ENCODE measurements around the gene OLFML3. TPM values are rescaled to one million over a fixed set of nuclear protein-coding genes. Genes with fewer than 3 reads are reported as not detected.

Gene OLFML3
- total and polyA plus RNA-seq, 5 donors from 2014 or later: 0.64 TPM; not detected in 4

GRCh38 chr1:113935176-113935575 is 44.1 kb upstream of the OLFML3 start:
- H3K4me3 ChIP-seq (ENCODE audit: low read depth, low read length): peak overlapping the region; percentile 12
- H3K4me1 ChIP-seq (ENCODE audit: control insufficient read depth, insufficient read depth, low read length, poor library complexity, severe bottlenecking): peaks cover 86% of the 10 kb centered on the region
- no peaks in the 10 kb centered on the region for H3K9me3 ChIP-seq (ENCODE audit: control insufficient read depth in 2 of 2, low read length in 2 of 2)
- ATAC-seq (ENCODE audit: low read depth in 2 of 2) (no peak), DNase-seq (no peak)
- Mint-ChIP-seq H3K27ac (peak overlapping the region in 1 of 3 donors; percentile 30), H3K36me3 (peaks cover 17% of the 10 kb centered on the region), H3K4me3 (peak overlapping the region in 3 of 4 donors; percentile 20 to 59 (median 30)), H3K4me1 (peaks cover 59 to 95% (median 73%) of the 10 kb centered on the region in 4 donors), H3K9me3 (peaks cover 0 to 2% (median 0%) of the 10 kb centered on the region in 7 donors), H3K27me3 (no peaks in the 10 kb centered on the region)
- H3K36me3 ChIP-seq (ENCODE audit: control insufficient read depth, insufficient read depth, low read length): no peaks in the 10 kb centered on the region
- no peak overlapping the region for H3K27ac ChIP-seq (ENCODE audit: insufficient read depth, low read length, poor library complexity, severe bottlenecking)
- no peaks in the 10 kb centered on the region for H3K27me3 ChIP-seq (ENCODE audit: control insufficient read depth, insufficient read depth, low read length)

GRCh38 chr1:113935970-113936369 is 43.3 kb upstream of the OLFML3 start:
- DNase-seq: no peak
- H3K4me1 ChIP-seq (ENCODE audit: control insufficient read depth, insufficient read depth, low read length, poor library complexity, severe bottlenecking): peaks cover 87% of the 10 kb centered on the region
- Mint-ChIP-seq H3K4me1 (peaks cover 63 to 95% (median 74%) of the 10 kb centered on the region in 4 donors), H3K4me3 (peak overlapping the region in 3 of 4 donors; percentile 30 to 59 (median 41)), H3K27ac (peak overlapping the region in 2 of 3 donors; percentile 30 to 77), H3K9me3 (peaks cover 0 to 2% (median 0%) of the 10 kb centered on the region in 7 donors), H3K27me3 (no peaks in the 10 kb centered on the region), H3K36me3 (peaks cover 25% of the 10 kb centered on the region)
- peak overlapping the region; percentile 12 for H3K4me3 ChIP-seq (ENCODE audit: low read depth, low read length)
- H3K27me3 ChIP-seq (ENCODE audit: control insufficient read depth, insufficient read depth, low read length): no peaks in the 10 kb centered on the region
- no peak for ATAC-seq (ENCODE audit: low read depth in 2 of 2)
- peaks cover 7% of the 10 kb centered on the region for H3K36me3 ChIP-seq (ENCODE audit: control insufficient read depth, insufficient read depth, low read length)
- H3K27ac ChIP-seq (ENCODE audit: insufficient read depth, low read length, poor library complexity, severe bottlenecking): no peak overlapping the region
- no peaks in the 10 kb centered on the region for H3K9me3 ChIP-seq (ENCODE audit: control insufficient read depth in 2 of 2, low read length in 2 of 2)

DNA sequence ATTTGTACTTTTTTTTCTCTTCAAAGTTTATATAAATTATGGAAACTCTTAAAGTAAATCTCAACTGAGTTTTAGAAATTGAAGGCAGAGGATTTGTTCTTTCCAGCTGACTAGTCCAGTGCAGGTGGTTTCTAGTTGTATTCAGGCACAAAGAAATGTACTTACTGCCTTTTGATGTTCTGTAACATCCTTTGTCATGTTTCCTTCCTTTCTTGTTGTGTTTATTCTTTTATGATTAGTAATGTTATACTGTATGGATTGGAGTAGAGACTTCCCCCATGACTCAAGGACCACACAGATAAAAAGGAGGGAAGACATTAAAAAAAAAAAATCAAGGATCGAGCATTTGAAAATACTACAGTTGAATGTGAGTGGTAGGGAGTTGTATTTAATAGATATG is 42.1 kb upstream of the OLFML3 start:
- ATAC-seq (ENCODE audit: low read depth in 2 of 2) (peak in 1 of 2 donors; percentile 33), DNase-seq (no peak)
- peaks cover 30% of the 10 kb centered on the region for H3K36me3 Mint-ChIP-seq
- H3K4me3 ChIP-seq (ENCODE audit: low read depth, low read length): peak overlapping the region; percentile 23
- H3K4me1 Mint-ChIP-seq: peaks cover 52 to 91% (median 71%) of the 10 kb centered on the region in 4 donors
- peak overlapping the region; percentile 47 to 89 (median 65) for H3K27ac Mint-ChIP-seq
- H3K27me3 ChIP-seq (ENCODE audit: control insufficient read depth, insufficient read depth, low read length): no peaks in the 10 kb centered on the region
- H3K36me3 ChIP-seq (ENCODE audit: control insufficient read depth, insufficient read depth, low read length): peaks cover 13% of the 10 kb centered on the region
- H3K9me3 Mint-ChIP-seq: peaks cover 0 to 2% (median 0%) of the 10 kb centered on the region in 7 donors
- H3K4me3 Mint-ChIP-seq: peak overlapping the region; percentile 56 to 83 (median 66)
- peaks cover 80% of the 10 kb centered on the region for H3K4me1 ChIP-seq (ENCODE audit: control insufficient read depth, insufficient read depth, low read length, poor library complexity, severe bottlenecking)
- no peaks in the 10 kb centered on the region for H3K9me3 ChIP-seq (ENCODE audit: control insufficient read depth in 2 of 2, low read length in 2 of 2)
- no peaks in the 10 kb centered on the region for H3K27me3 Mint-ChIP-seq
- H3K27ac ChIP-seq (ENCODE audit: insufficient read depth, low read length, poor library complexity, severe bottlenecking): no peak overlapping the region

DNA sequence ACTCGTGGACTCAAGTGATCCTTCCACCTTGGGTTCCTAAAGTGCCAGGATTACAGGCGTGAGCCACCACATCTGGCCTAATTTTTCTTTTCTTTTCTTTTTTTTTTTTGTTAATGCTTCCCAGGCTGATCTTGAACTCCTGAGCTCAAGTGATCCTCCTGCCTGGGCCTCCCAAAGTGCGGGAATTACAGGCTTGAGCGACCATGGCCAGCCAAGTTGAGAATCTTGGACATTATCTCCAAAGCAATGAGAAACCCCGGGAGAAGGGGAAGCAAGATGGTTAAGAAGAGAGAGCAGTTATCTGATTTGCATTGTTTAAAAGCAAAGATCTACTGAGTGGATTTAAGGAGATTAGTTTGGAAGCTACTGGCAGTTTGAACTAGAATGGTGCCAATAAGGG is 41.1 kb upstream of the OLFML3 start:
- H3K27me3 ChIP-seq (ENCODE audit: control insufficient read depth, insufficient read depth, low read length): no peaks in the 10 kb centered on the region
- Mint-ChIP-seq H3K36me3 (peaks cover 30% of the 10 kb centered on the region), H3K4me1 (peaks cover 45 to 87% (median 66%) of the 10 kb centered on the region in 4 donors), H3K4me3 (peak overlapping the region; percentile 35 to 61 (median 50)), H3K9me3 (peaks cover 0 to 2% (median 0%) of the 10 kb centered on the region in 7 donors), H3K27me3 (no peaks in the 10 kb centered on the region), H3K27ac (peak overlapping the region; percentile 65 to 89 (median 77))
- H3K9me3 ChIP-seq (ENCODE audit: control insufficient read depth in 2 of 2, low read length in 2 of 2): no peaks in the 10 kb centered on the region
- H3K27ac ChIP-seq (ENCODE audit: insufficient read depth, low read length, poor library complexity, severe bottlenecking): no peak overlapping the region
- H3K4me3 ChIP-seq (ENCODE audit: low read depth, low read length): peak overlapping the region; percentile 27
- ATAC-seq (ENCODE audit: low read depth in 2 of 2) (no peak), DNase-seq (no peak)
- peaks cover 17% of the 10 kb centered on the region for H3K36me3 ChIP-seq (ENCODE audit: control insufficient read depth, insufficient read depth, low read length)
- H3K4me1 ChIP-seq (ENCODE audit: control insufficient read depth, insufficient read depth, low read length, poor library complexity, severe bottlenecking): peaks cover 69% of the 10 kb centered on the region

DNA sequence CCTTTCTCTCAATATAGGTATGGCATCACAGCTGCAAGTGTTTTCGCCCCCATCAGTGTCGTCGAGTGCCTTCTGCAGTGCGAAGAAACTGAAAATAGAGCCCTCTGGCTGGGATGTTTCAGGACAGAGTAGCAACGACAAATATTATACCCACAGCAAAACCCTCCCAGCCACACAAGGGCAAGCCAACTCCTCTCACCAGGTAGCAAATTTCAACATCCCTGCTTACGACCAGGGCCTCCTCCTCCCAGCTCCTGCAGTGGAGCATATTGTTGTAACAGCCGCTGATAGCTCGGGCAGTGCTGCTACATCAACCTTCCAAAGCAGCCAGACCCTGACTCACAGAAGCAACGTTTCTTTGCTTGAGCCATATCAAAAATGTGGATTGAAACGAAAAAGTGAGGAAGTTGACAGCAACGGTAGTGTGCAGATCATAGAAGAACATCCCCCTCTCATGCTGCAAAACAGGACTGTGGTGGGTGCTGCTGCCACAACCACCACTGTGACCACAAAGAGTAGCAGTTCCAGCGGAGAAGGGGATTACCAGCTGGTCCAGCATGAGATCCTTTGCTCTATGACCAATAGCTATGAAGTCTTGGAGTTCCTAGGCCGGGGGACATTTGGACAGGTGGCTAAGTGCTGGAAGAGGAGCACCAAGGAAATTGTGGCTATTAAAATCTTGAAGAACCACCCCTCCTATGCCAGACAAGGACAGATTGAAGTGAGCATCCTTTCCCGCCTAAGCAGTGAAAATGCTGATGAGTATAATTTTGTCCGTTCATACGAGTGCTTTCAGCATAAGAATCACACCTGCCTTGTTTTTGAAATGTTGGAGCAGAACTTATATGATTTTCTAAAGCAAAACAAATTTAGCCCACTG is 38.7 kb upstream of the OLFML3 start:
- Mint-ChIP-seq H3K4me3 (peak overlapping the region; percentile 56 to 84 (median 82)), H3K27me3 (no peaks in the 10 kb centered on the region), H3K27ac (peak overlapping the region; percentile 83 to 96 (median 89)), H3K9me3 (no peaks in the 10 kb centered on the region), H3K4me1 (peaks cover 32 to 82% (median 61%) of the 10 kb centered on the region in 4 donors), H3K36me3 (peaks cover 21% of the 10 kb centered on the region)
- Histone ChIP-seq H3K27ac (ENCODE audit: insufficient read depth, low read length, poor library complexity, severe bottlenecking) (peak overlapping the region; percentile 61), H3K27me3 (ENCODE audit: control insufficient read depth, insufficient read depth, low read length) (no peaks in the 10 kb centered on the region), H3K4me1 (ENCODE audit: control insufficient read depth, insufficient read depth, low read length, poor library complexity, severe bottlenecking) (peaks cover 59% of the 10 kb centered on the region), H3K9me3 (ENCODE audit: control insufficient read depth in 2 of 2, low read length in 2 of 2) (no peaks in the 10 kb centered on the region), H3K36me3 (ENCODE audit: control insufficient read depth, insufficient read depth, low read length) (peaks cover 32% of the 10 kb centered on the region), H3K4me3 (ENCODE audit: low read depth, low read length) (peak overlapping the region; percentile 68)
- ATAC-seq (ENCODE audit: low read depth in 2 of 2) (peak; percentile 46 to 47), DNase-seq (peak in 2 of 3 donors; percentile 27 to 42)

GRCh38 chr1:113941245-113941559 is 38.1 kb upstream of the OLFML3 start:
- no peak for ATAC-seq (ENCODE audit: low read depth in 2 of 2)
- H3K27me3 Mint-ChIP-seq: no peaks in the 10 kb centered on the region
- H3K4me1 Mint-ChIP-seq: peaks cover 31 to 82% (median 61%) of the 10 kb centered on the region in 4 donors
- DNase-seq: no peak
- Histone ChIP-seq H3K4me1 (ENCODE audit: control insufficient read depth, insufficient read depth, low read length, poor library complexity, severe bottlenecking) (peaks cover 58% of the 10 kb centered on the region), H3K4me3 (ENCODE audit: low read depth, low read length) (peak overlapping the region; percentile 68), H3K27ac (ENCODE audit: insufficient read depth, low read length, poor library complexity, severe bottlenecking) (peak overlapping the region; percentile 61), H3K27me3 (ENCODE audit: control insufficient read depth, insufficient read depth, low read length) (no peaks in the 10 kb centered on the region), H3K36me3 (ENCODE audit: control insufficient read depth, insufficient read depth, low read length) (peaks cover 33% of the 10 kb centered on the region), H3K9me3 (ENCODE audit: control insufficient read depth in 2 of 2, low read length in 2 of 2) (no peaks in the 10 kb centered on the region)
- H3K9me3 Mint-ChIP-seq: no peaks in the 10 kb centered on the region
- peak overlapping the region; percentile 83 to 96 (median 89) for H3K27ac Mint-ChIP-seq
- peak overlapping the region in 3 of 4 donors; percentile 82 to 84 (median 83) for H3K4me3 Mint-ChIP-seq
- H3K36me3 Mint-ChIP-seq: peaks cover 21% of the 10 kb centered on the region

DNA sequence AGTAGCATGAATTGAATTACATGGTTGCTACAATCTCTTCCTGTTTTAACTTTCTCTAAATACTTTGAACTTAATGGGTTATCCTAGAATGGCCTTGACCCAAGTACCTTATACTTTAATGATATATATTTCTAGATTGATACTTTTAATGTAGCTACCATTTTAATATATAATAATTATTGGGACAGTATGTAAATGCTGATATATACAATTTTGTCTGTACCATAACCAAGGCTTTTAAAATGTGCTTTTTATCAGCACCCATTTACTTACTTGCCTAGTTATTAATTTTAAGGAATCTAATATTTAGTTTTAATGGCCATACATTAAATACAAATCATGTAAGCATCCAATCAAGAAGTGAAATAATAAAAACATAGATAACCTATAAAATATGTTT is 36.7 kb upstream of the OLFML3 start:
- no peaks in the 10 kb centered on the region for H3K27me3 Mint-ChIP-seq
- H3K36me3 ChIP-seq (ENCODE audit: control insufficient read depth, insufficient read depth, low read length): peaks cover 33% of the 10 kb centered on the region
- H3K4me3 ChIP-seq (ENCODE audit: low read depth, low read length): no peak overlapping the region
- peak overlapping the region in 1 of 3 donors; percentile 68 for H3K27ac Mint-ChIP-seq
- H3K4me3 Mint-ChIP-seq: peak overlapping the region in 2 of 4 donors; percentile 31 to 44
- peaks cover 21% of the 10 kb centered on the region for H3K36me3 Mint-ChIP-seq
- H3K27ac ChIP-seq (ENCODE audit: insufficient read depth, low read length, poor library complexity, severe bottlenecking): no peak overlapping the region
- DNase-seq: no peak
- H3K9me3 ChIP-seq (ENCODE audit: control insufficient read depth in 2 of 2, low read length in 2 of 2): no peaks in the 10 kb centered on the region
- peaks cover 30 to 82% (median 64%) of the 10 kb centered on the region in 4 donors for H3K4me1 Mint-ChIP-seq
- no peaks in the 10 kb centered on the region for H3K27me3 ChIP-seq (ENCODE audit: control insufficient read depth, insufficient read depth, low read length)
- H3K9me3 Mint-ChIP-seq: no peaks in the 10 kb centered on the region
- H3K4me1 ChIP-seq (ENCODE audit: control insufficient read depth, insufficient read depth, low read length, poor library complexity, severe bottlenecking): peaks cover 60% of the 10 kb centered on the region
- no peak for ATAC-seq (ENCODE audit: low read depth in 2 of 2)

All from CD4-positive, CD25-positive, alpha-beta regulatory T cell (primary cell).